Lung (tissue), 12 donors: ENCODE results near the gene LYRM7. TPM values are rescaled to one million over a fixed set of nuclear protein-coding genes. Genes with fewer than 3 reads are reported as not detected.

ENCODE experiments used
- ATAC-seq: fragments of 200-7000 bp; cut with Tn5 transposase; one replicate; pipeline ENCODE4 v1.9.1; 2020; ENCODE audit warnings: moderate number of reproducible peaks; ENCODE audit not compliant: insufficient read depth, low FRiP score
- DNase-seq, 3 donors: peaks; one replicate each; pipeline ENCODE4 v3.0.0-alpha.2; 2013 to 2017
- H3K27ac ChIP-seq, 2 donors: one replicate each; pipeline ENCODE4 v1.5.1; 2013; ENCODE audit warnings: mild to moderate bottlenecking in 2 of 2, moderate library complexity in 2 of 2, control low read depth in 1 of 2, inconsistent platforms in 1 of 2, low read depth in 1 of 2, low read length in 1 of 2
- H3K27me3 ChIP-seq, 3 donors: one replicate each; pipeline ENCODE4 v1.5.1; 2013; ENCODE audit warnings: low read length in 2 of 3; ENCODE audit not compliant: control insufficient read depth in 3 of 3, insufficient read depth in 3 of 3
- H3K36me3 ChIP-seq, 4 donors: one replicate each; pipeline ENCODE4 v1.5.1; 2013; ENCODE audit warnings: low read length in 4 of 4, mild to moderate bottlenecking in 1 of 4, moderate library complexity in 1 of 4; ENCODE audit not compliant: control insufficient read depth in 4 of 4, insufficient read depth in 4 of 4
- H3K4me1 ChIP-seq, 5 donors: one replicate each; pipeline ENCODE4 v1.5.1; 2013; ENCODE audit warnings: low read length in 5 of 5, mild to moderate bottlenecking in 2 of 5, moderate library complexity in 1 of 5; ENCODE audit not compliant: control insufficient read depth in 5 of 5, insufficient read depth in 5 of 5
- H3K4me3 ChIP-seq: one replicate; pipeline ENCODE4 v1.5.1; 2013; ENCODE audit warnings: mild to moderate bottlenecking, control low read depth, moderate library complexity
- H3K9ac ChIP-seq, 2 donors: one replicate each; pipeline ENCODE4 v1.5.1; 2013; ENCODE audit warnings: low read length in 2 of 2, control low read depth in 1 of 2; ENCODE audit not compliant: insufficient read depth in 1 of 2
- H3K9me3 ChIP-seq, 4 donors: one replicate each; pipeline ENCODE4 v1.5.1; 2013; ENCODE audit warnings: low read length in 3 of 4, mild to moderate bottlenecking in 1 of 4, moderate library complexity in 1 of 4; ENCODE audit not compliant: control insufficient read depth in 4 of 4, insufficient read depth in 3 of 4
- WGBS, 2 donors: extraction: QIAGEN DNeasy Blood & Tissue Kit; methylation state at CpG; one replicate each; pipeline ENCODE4 v1.1.7; 2013; 5-methylcytosine and 5-hydroxymethylcytosine counted together
- polyA plus RNA-seq, 2 donors: library from polyadenylated mRNA; stranded (reverse); fragments of 200-250 nt; gene quantifications; one replicate each; pipeline ENCODE4 v1.2.1, GENCODE V29; 2013
- total RNA-seq, 2 donors: library from RNA; depleted of rRNA in 1 of 2; stranded (reverse); fragments of >200 nt in 1 of 2; gene quantifications; one replicate each; pipeline ENCODE4 v1.2.1, GENCODE V29; 2014 to 2021
- TF ChIP-seq, protein P1 (sequence below): IDR thresholded peaks from 2 replicates; pipeline ENCODE4 v1.5.1; 2012; ENCODE audit warnings: mild to moderate bottlenecking; ENCODE audit errors: control extremely low read depth, extremely low read depth
- donor health status: control.
- donor health status: control.
- donor health status: Bipolar disorder and iron deficiency.
- donor health status: healthy.
- donor health status: DM: yes; HTN: yes; CAD: no.

LYRM7 gene
- total and polyA plus RNA-seq, 4 donors, result 3.1 to 10.9 (median 4.6) TPM

DNA sequence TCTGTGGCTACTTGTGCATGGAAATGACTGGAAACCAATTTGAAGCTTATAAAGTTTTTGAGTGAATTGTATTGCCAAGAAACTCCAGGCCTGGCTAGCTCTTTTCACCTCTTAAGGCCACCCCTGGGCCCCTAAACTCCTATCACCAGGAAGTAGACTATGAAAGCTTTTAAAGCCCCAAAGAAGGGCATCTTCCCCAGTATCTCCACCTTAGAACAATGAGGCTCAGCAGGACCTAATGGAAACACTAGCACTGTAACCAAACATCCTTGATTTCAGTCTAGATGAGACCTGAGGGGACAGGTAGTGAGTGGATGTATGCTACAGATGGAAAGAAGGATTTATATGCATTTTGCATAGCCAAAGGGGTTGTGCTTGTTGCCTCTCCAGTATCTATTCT lies 25.0 kb downstream of the LYRM7 start:
- Histone ChIP-seq H3K9ac (no peak overlapping the region), H3K4me1 (no peaks in the 10 kb centered on the region)
- DNase-seq, result no peak

DNA sequence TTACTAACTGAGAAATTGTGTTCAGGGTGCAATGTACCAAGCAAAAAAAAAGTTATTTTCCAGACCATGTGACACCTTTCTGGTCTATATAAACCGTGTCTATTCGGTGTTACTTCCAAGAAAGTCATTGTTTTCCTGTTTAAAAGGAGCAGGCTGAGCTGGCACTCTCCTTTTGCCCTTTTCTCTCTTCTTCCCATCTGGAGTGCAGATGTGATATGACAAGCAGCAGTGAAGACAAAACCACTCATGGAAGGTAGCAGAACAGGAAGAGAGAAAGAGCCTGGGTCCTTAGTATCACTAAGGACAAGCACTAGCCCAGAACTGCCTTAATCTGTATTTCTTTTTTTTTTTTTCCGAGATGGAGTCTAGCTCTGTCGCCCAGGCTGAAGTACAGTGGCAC lies 25.6 kb downstream of the LYRM7 start:
- H3K4me1 ChIP-seq, result no peaks in the 10 kb centered on the region
- no peak overlapping the region for H3K4me3 ChIP-seq
- TF ChIP-seq, protein P1, sequence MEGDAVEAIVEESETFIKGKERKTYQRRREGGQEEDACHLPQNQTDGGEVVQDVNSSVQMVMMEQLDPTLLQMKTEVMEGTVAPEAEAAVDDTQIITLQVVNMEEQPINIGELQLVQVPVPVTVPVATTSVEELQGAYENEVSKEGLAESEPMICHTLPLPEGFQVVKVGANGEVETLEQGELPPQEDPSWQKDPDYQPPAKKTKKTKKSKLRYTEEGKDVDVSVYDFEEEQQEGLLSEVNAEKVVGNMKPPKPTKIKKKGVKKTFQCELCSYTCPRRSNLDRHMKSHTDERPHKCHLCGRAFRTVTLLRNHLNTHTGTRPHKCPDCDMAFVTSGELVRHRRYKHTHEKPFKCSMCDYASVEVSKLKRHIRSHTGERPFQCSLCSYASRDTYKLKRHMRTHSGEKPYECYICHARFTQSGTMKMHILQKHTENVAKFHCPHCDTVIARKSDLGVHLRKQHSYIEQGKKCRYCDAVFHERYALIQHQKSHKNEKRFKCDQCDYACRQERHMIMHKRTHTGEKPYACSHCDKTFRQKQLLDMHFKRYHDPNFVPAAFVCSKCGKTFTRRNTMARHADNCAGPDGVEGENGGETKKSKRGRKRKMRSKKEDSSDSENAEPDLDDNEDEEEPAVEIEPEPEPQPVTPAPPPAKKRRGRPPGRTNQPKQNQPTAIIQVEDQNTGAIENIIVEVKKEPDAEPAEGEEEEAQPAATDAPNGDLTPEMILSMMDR, result no peak
- WGBS, 2 donors, result 88 to 92% methylated on average over 4 of the region's 4 CpGs
- peaks cover 0 to 2% (median 0%) of the 10 kb centered on the region in 4 donors for H3K36me3 ChIP-seq
- no peak for DNase-seq
- H3K27me3 ChIP-seq, result no peaks in the 10 kb centered on the region
- H3K9ac ChIP-seq, result no peak overlapping the region
- no peak overlapping the region for H3K27ac ChIP-seq
- ATAC-seq, result no peak
- no peaks in the 10 kb centered on the region for H3K9me3 ChIP-seq

More for the DNA sequence above, 25.0 kb downstream of the LYRM7 start:
- Histone ChIP-seq H3K4me3 (no peak overlapping the region), H3K27ac (no peak overlapping the region), H3K36me3 (peaks cover 0 to 2% (median 0%) of the 10 kb centered on the region in 4 donors), H3K9me3 (no peaks in the 10 kb centered on the region), H3K27me3 (no peaks in the 10 kb centered on the region)
- TF ChIP-seq, protein P1, result no peak
- ATAC-seq, result no peak

DNA sequence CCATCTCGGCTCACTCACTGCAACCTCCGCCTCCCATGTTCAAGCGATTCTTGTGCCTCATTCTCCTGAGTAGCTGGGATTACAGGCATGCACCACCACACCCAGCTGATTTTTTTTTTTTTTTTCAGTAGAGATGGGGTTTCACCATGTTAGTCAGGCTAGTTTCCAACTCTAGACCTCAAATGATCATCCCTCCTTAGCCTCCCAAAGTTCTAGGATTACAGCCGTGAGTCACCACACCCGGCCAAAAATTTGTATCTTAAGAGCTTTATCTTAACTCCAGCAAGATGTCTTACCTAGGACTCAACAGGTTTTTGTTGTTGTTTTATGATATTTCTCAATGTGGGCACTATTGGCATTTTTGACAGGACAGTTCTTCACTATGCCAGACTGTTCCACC lies 27.9 kb downstream of the LYRM7 start:
- Histone ChIP-seq H3K27me3 (no peaks in the 10 kb centered on the region), H3K36me3 (peaks cover 0 to 2% (median 0%) of the 10 kb centered on the region in 4 donors), H3K4me1 (no peaks in the 10 kb centered on the region), H3K4me3 (no peak overlapping the region), H3K9ac (no peak overlapping the region), H3K27ac (no peak overlapping the region), H3K9me3 (no peaks in the 10 kb centered on the region)
- DNase-seq, result no peak
- WGBS, 2 donors, result 96 to 98% methylated on average over 5 of the region's 5 CpGs
- TF ChIP-seq, protein P1, result no peak
- no peak for ATAC-seq

DNA sequence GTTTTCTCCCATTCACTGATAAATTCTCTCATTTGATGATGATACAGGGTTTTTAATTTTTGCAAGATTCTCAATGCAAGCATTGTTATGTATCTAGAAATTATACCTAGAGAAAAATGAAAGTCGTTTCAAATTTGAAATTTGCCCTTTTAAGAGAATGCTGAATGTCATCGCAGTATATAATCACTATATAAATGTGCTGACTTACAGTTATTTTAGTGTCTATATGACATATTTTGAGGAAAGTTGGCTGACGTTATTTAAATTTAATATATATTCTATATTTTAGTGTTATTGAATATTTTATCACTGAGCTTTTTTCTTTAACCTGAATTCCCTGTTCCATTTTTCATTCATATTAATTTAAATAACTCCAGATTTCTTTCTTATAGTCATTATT lies 29.8 kb downstream of the LYRM7 start:
- H3K9me3 ChIP-seq, result no peaks in the 10 kb centered on the region
- no peak overlapping the region for H3K27ac ChIP-seq
- no peak overlapping the region for H3K4me3 ChIP-seq
- H3K27me3 ChIP-seq, result no peaks in the 10 kb centered on the region
- DNase-seq (no peak), ATAC-seq (no peak)
- H3K36me3 ChIP-seq, result no peaks in the 10 kb centered on the region
- no peaks in the 10 kb centered on the region for H3K4me1 ChIP-seq
- H3K9ac ChIP-seq, result no peak overlapping the region
- TF ChIP-seq, protein P1, result no peak
- 95 to 96% methylated on average over 3 of the region's 3 CpGs for WGBS, 2 donors
